NK-92 (cell line): ENCODE measurements around the gene HMBS.
"Not testable (repeated sequence)": the region's sequence is repeated elsewhere in the genome, so short reads cannot be mapped to it uniquely, and the experiment has no call there.

ENCODE experiments used
- DNase-seq: peaks from one replicate; lab custom pipeline; 2025; ENCODE audit not compliant: unreplicated experiment; lab: John Stamatoyannopoulos, UW

HMBS gene

DNA sequence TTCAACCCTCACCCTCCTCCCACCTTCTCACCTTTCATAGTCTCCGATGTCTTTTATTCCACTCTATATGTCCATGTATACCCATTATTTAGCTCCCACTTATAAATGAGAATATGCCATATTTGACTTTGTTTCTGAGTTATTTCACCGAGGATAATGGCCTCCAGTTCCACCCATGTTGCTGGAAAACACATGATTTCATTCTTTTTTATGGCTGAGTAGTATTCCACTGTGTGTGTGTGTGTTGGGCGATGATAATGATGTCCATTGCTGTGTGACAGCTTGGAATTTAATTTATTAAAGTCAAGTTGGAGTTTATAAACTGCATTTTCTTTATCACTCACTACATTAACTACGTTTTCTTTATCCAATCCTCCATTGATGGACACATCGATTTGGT, 33.5 kb downstream of the HMBS start:
- no peak for DNase-seq

DNA sequence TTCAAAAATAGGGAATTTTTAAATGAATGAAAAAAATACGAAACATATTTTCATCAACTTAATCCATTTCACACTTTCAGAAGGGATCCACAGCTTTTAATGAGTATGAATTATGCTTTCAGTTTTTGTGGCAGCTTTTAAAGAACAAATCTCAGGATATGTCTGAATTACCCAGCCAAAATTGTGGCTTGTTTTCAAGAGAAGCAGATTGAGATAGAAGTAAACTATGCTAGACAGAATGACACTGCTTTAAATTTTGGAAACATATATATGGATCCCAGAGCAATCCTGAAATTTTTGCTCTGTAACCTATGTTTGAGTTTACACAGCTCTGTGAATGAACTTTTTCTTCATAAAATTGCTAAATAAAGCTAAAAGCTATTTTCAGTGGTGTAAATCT, 34.3 kb downstream of the HMBS start:
- DNase-seq = no peak

DNA sequence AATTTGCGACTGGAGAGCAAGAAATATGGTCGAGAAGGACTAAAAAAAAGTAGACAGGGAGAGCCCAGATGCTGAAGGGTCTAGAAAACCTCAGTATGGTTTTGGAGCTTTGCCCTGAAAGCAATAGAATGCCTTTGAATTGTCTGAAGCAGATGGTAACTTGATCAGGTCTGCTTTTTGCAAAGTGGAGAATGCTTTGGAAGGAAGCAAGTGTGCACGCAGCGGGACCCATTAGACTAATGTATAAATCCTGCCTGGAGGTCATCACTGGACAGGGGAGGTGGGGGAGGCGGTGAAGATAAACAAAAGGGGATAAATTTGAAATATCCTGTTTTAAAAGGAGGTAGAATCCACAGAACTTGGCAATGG, 35.9 kb downstream of the HMBS start:
- DNase-seq = no peak

DNA sequence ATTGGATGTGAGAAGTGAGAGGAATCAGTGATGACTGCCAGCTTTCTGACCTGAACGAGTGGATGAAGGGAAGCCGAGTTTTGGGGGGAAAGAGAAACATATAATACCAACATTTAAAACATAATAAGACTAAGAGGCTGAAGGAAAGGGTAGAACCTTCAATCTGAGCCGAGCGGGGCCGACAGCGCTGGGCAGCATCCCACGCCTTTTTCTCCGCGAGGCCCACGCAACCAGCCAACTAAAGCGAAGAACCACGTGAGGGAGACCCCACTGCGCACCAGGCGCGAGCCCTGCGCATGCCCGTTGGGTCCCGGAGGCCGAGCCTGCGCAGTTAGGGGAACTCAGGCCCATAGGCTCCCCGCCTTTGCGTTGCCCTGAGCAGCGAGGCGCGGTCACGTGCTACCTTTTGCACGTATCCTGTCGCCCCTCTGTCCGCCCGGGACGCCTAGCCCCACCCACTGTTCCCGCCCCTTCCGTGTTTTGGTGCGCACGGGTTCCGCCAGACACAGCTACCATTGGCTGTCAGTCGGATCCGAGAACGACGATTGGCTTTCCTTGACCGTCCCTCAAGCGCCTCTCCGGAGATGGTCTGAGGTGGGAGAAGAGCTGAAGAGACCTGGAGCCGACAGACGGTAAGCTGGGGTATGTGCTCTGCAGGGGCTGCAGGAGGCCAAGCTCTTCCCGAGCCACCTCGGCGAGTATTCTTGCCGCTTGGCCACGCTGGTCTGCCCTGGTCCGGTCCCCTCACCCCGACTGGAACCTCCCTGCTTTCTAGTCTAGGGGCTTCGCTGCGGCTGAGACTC, 36.5 kb downstream of the HMBS start, which contains the start of gene HINFP:
HINFP (plus strand) TSS at position 573 of the 803 bp plus-strand sequence. CDS start 5,365 bp downstream, outside the sequence.
- DNase-seq = peak; percentile 98

DNA sequence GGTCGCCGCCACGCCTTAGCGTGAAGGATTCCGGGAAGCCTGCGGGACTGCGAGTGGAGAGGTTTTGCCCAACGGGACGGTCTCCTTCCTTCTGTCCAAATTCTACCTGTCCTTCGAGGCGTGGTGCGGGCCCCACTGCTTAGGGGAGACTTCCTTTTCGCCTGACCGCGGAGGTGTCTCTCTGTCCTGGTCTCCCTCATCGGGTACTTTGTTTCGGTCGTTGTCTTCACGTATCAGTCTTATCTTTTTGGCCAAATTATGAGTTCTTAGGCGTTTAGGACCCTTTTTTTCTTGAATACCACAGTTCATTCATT, 37.1 kb downstream of the HMBS start:
- DNase-seq = no peak

DNA sequence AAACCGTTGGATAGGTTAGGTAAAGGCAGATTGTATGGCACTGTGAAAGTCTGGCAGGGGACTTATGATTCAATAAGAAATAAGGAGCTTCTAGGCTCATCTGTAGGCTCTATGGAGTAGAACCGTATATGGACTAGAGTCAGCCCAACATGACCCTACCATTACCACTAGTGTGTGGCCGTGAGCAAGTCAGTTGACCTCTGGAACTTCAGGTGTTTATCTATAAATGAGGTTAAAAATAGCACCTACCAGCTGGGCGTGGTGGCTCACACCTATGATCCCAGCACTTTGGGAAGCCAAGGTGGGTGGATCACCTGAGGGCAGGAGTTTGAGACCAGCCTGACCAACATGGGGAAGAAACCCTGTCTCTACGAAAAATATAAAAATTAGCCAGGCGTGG, 41.1 kb downstream of the HMBS start:
- DNase-seq = no peak

DNA sequence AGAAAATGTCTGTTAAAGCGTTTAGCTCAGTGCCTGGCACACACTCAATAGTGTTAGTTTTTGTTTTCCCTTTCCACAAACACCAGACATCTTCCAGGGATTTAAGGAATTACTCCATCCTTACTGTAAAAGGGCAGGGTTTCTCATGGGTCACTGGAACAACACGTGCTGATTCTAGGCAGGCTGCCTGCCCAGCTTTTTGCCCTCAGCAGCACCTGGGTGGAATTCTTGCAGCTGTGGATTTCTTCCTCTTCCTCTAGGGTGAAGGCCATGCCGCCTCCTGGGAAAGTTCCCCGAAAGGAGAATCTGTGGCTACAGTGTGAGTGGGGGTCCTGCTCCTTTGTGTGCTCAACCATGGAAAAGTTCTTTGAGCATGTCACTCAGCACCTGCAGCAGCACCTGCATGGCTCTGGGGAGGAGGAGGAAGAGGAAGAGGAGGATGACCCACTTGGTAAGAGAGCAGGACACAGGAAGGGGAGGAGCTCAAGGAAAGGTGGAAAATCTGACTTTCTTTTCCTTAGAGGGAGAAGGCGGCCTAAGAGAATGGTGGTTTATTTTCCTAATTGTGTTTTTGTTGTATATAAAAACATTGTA, 42.1 kb downstream of the HMBS start:
- DNase-seq = no peak

DNA sequence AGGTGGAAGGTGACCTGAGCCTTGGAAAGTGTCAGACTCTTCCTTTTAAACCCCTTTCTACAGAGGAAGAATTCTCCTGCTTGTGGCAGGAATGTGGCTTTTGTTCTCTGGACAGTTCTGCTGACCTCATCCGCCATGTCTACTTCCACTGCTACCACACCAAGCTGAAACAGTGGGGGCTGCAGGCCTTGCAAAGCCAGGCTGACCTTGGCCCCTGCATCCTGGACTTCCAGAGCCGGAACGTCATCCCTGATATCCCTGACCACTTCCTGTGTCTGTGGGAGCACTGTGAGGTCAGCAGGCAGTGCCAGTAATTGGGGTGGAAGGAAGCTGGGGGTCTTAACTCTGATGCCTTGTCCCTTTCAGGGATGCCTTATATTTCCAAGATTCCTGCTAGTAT, 46.0 kb downstream of the HMBS start:
- no peak for DNase-seq

DNA sequence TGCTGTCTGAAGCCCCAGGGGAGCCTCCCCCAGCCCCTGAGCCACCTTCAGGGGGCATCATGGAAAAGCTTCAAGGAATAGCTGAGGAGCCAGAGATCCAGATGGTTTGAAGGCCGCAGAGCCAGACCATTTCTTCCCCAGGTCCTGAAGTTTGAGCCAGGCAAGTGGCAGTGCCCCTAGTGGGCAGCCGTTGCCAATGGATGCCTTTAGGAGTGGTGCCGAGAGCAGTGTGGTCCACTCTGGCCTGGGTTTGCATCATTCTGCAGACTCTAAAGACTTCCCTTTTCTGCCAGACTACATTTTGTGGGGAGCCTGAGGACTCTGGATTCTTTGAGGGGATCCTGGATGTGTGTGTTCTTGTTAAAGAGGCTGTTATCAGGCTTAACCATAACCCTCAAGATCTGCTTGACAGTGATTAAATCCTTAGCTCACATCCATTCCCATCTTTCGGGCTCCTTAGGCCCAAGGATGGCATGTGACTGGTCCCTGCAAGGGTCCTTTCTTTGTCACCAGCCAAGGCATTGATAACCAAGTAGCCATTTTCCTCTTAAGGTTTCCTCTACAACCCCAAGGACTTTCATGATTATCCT, 49.8 kb downstream of the HMBS start:
- no peak for DNase-seq

DNA sequence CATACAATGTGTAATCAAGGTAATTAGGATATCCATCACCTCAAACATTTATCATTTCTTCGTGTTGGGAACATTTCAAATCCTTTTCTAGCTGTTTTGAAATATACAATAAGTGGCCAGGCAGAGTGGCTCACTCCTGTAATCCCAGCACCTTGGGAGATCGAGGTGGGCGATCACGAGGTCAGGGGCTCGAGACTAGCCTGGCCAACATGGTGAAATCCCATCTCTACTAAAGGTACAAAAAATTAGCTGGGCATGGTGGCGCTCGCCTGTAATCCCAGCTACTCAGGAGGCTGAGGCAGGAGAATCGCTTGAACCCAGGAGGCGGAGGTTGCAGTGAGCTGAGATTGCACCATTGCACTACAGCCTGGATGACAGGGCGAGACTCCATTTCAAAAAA, 54.6 kb downstream of the HMBS start:
- DNase-seq = not testable (repeated sequence)
